Testis (tissue), 3 donors: ENCODE results near the gene ERICH2. TPM values are rescaled to one million over a fixed set of nuclear protein-coding genes. Genes with fewer than 3 reads are reported as not detected.

Experiments
- DNase-seq: peaks from one replicate; pipeline ENCODE4 v3.0.0-alpha.2; 2019
- H3K27ac ChIP-seq, 2 donors: fragments of 200-600 bp; sonication (generic); one replicate each; pipeline ENCODE4 v1.5.1; 2019
- H3K27me3 ChIP-seq: fragments of 200-600 bp; sonication (generic); one replicate; pipeline ENCODE4 v1.5.1; 2019
- H3K36me3 ChIP-seq: fragments of 200-600 bp; sonication (generic); one replicate; pipeline ENCODE4 v1.5.1; 2017; ENCODE audit warnings: low read depth; ENCODE audit errors: missing control alignments
- H3K4me1 ChIP-seq: fragments of 200-600 bp; sonication (generic); one replicate; pipeline ENCODE4 v1.5.1; 2019
- H3K4me3 ChIP-seq, 2 donors: fragments of 200-600 bp; sonication (generic); one replicate each; pipeline ENCODE4 v1.5.1; 2017 to 2019
- H3K9me3 ChIP-seq: fragments of 200-600 bp; sonication (generic); one replicate; pipeline ENCODE4 v1.5.1; 2017
- CTCF ChIP-seq, 3 experiments: fragments of 450-650 bp in 2 of 3; fragments of 200-600 bp in 1 of 3; sonication (generic) in 1 of 3; IDR thresholded peaks; one replicate each; pipeline ENCODE4 v1.5.1; 2016 to 2019; ENCODE audit warnings: antibody characterized with exemption in 3 of 3, mild to moderate bottlenecking in 2 of 3, moderate library complexity in 1 of 3
- POLR2A ChIP-seq: fragments of 450-650 bp; IDR thresholded peaks from one replicate; pipeline ENCODE4 v1.6.1; 2017; ENCODE audit warnings: antibody characterized with exemption, mild to moderate bottlenecking, moderate library complexity
- WGBS, 2 donors: methylation state at CpG; one replicate each; pipeline ENCODE4 v1.1.5; 2018; 5-methylcytosine and 5-hydroxymethylcytosine counted together
- intact Hi-C: fragments of 100-400 bp; cut with DNase I; formaldehyde crosslinking; loops from one replicate; pipeline ENCODE4 v1.15.1; 2023; ENCODE audit warnings: low total_unique reads
- polyA plus RNA-seq: library from polyadenylated mRNA; stranded (reverse); fragments of 350-450 nt; fragmentation: Illumina TruSeq; extraction: RNeasy Lipid Tissue Mini Kit (QIAGEN cat#74804); gene quantifications from one replicate; pipeline ENCODE4 v1.2.3, GENCODE V29; 2014; ENCODE audit warnings: low read depth, low replicate concordance; ENCODE audit not compliant: insufficient read depth
- total RNA-seq, 2 donors: library from RNA; depleted of rRNA; stranded (reverse); fragments of >200 nt; gene quantifications; one replicate each; pipeline ENCODE4 v1.2.3, GENCODE V29; 2016

The ERICH2 gene
- total and polyA plus RNA-seq, 3 donors from 2014 or later: 36.5 to 126 (median 78.8) TPM

DNA sequence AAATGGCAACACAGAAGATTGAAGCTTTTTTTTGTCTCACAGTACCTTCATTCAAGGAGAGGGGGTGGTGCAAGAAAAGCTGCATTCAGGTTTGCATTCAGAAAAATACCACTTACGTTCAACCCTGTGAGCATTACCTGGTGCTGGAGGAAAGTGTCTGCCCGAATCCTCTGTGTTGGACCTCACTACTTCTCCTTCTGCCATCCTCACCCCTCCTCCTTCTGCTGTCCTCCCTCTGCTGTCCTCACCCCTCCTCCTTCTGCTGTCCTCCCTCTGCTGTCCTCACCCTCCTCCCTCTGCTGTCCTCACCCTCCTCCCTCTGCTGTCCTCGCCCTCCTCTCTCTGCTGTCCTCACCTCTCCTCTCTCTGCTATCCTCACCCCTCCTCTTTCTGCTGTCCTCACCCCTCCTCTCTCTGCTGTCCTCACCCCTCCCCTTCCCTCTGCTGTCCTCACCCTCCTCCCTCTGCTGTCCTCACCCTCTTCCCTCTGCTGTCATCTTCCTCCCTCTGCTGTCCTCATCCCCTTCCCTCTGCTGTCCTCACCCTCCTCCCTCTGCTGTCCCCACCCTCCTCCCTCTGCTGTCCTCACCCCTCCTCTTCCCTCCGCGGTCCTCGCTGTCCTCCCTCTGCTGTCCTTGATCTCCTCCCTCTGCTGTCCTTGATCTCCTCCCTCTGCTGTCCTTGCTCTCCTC lies 57.8 kb downstream of the ERICH2 start:
- no peak for DNase-seq
- intact Hi-C loops: no loop called here
- WGBS, 2 donors: 78 to 79% methylated on average over 6 of the region's 6 CpGs
- Histone ChIP-seq H3K9me3 (no peaks in the 10 kb centered on the region), H3K36me3 (no peaks in the 10 kb centered on the region), H3K27me3 (no peaks in the 10 kb centered on the region), H3K4me1 (peaks cover 19% of the 10 kb centered on the region), H3K4me3 (no peak overlapping the region), H3K27ac (no peak overlapping the region)
- no peak for TF ChIP-seq POLR2A

- Histone ChIP-seq H3K4me1 (peaks cover 15% of the 10 kb centered on the region), H3K27me3 (no peaks in the 10 kb centered on the region), H3K27ac (no peak overlapping the region), H3K36me3 (no peaks in the 10 kb centered on the region), H3K4me3 (no peak overlapping the region), H3K9me3 (no peaks in the 10 kb centered on the region)
- no peak for DNase-seq
- WGBS, 2 donors: 65 to 72% methylated on average over 5 of the region's 5 CpGs
- TF ChIP-seq CTCF (IDR thresholded peaks at IDR 0.05) (no peak), POLR2A (no peak)
- intact Hi-C loops: no loop called here
Measured at GRCh38 chr2:170828533-170828916, 58.3 kb downstream of the ERICH2 start.

DNA sequence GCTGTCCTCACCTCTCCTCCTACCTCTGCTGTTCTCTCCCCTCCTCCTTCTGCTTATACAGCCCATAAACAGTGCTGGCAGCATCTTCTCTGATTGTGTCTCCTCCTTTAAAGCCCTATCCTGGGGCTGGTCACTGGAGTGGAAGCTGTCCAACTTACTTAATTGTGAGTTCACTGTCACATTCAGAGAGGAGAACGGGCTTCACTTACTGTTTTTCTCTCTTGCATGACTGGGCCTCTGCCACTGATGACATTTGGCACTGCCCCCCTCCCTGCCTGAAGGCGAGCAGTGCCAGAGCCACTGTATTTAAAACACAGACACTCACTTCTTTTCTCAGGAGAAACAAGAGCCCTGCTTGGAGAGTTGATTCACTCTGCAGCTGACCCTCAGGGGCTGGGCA lies 58.9 kb downstream of the ERICH2 start:
- intact Hi-C loops: no loop called here
- H3K4me1 ChIP-seq: peaks cover 12% of the 10 kb centered on the region
- WGBS, 2 donors: 77 to 92% methylated on average over 2 of the region's 2 CpGs
- DNase-seq: no peak
- TF ChIP-seq CTCF (IDR thresholded peaks at IDR 0.05) (no peak), POLR2A (no peak)
- H3K36me3 ChIP-seq: no peaks in the 10 kb centered on the region
- no peaks in the 10 kb centered on the region for H3K9me3 ChIP-seq
- no peaks in the 10 kb centered on the region for H3K27me3 ChIP-seq
- no peak overlapping the region for H3K4me3 ChIP-seq
- H3K27ac ChIP-seq: no peak overlapping the region

- intact Hi-C loops: no loop called here
- Histone ChIP-seq H3K27ac (no peak overlapping the region), H3K9me3 (no peaks in the 10 kb centered on the region), H3K36me3 (no peaks in the 10 kb centered on the region), H3K4me3 (no peak overlapping the region), H3K4me1 (peaks cover 6% of the 10 kb centered on the region), H3K27me3 (no peaks in the 10 kb centered on the region)
- WGBS, 2 donors: 93 to 96% methylated on average over 2 to 3 of the region's 3 CpGs
- TF ChIP-seq CTCF (IDR thresholded peaks at IDR 0.05): no peak
- no peak for TF ChIP-seq POLR2A
- DNase-seq: no peak
Measured at GRCh38 chr2:170830166-170830565, 60.0 kb downstream of the ERICH2 start.

DNA sequence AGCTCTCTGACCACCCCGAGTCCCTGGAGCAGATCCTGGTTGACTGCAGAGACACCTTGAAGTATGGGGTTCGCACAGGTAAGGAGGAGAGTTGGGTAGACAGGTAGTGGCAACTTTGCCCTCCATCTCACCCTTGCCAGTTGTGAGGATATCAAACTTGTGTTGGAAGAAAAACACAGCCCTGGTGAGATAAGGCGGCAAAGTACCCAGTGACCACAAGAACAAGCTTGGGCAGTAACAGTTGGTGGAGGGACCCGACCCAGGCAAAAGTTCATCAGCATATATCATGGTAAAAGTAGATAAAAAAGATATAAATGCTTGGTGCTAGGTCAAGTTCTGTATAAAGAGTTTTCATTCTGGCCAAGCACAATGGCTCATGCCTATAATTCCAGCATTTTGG lies 60.9 kb downstream of the ERICH2 start:
- Histone ChIP-seq H3K4me3 (no peak overlapping the region), H3K9me3 (no peaks in the 10 kb centered on the region), H3K4me1 (peaks cover 7% of the 10 kb centered on the region), H3K36me3 (no peaks in the 10 kb centered on the region), H3K27ac (no peak overlapping the region), H3K27me3 (no peaks in the 10 kb centered on the region)
- no peak for DNase-seq
- TF ChIP-seq POLR2A: no peak
- TF ChIP-seq CTCF (IDR thresholded peaks at IDR 0.05): no peak
- intact Hi-C loops: no loop called here
- WGBS, 2 donors: 92 to 93% methylated on average over 4 of the region's 4 CpGs
